NT2/D1 (cell line): ENCODE data around the gene CNOT4.

ENCODE experiments used
- SUZ12 ChIP-seq: IDR thresholded peaks from 2 replicates; pipeline ENCODE4 v1.6.1; 2011; ENCODE audit not compliant: insufficient read length, insufficient read depth; ENCODE audit errors: extremely low read depth
- YY1 ChIP-seq: IDR thresholded peaks from 2 replicates; pipeline ENCODE4 v1.6.1; 2011; ENCODE audit not compliant: insufficient read length, insufficient read depth
- ZNF274 ChIP-seq: IDR thresholded peaks from 2 replicates; pipeline ENCODE4 v1.6.1; 2011; ENCODE audit warnings: mild to moderate bottlenecking, low read depth, low read length

- TF ChIP-seq YY1 (no peak), ZNF274 (no peak), SUZ12 (no peak)
Observed at GRCh38 chr7:135509589-135509838, 388 bp downstream of the CNOT4 start.
